Measurements from ENCODE around the gene AMER3.

Gene AMER3

GRCh38 chr2:130756053-130756873 is 923 bp downstream of the AMER3 start:
- no peak for DNase-seq (ENCODE audit: low read depth in 2 of 2)

GRCh38 chr2:130756874-130757668 is 1.7 kb downstream of the AMER3 start:
- no peak for DNase-seq (ENCODE audit: low read depth in 2 of 2)

- DNase-seq (ENCODE audit: low read depth in 2 of 2), result no peak
Observed at GRCh38 chr2:130759906-130760753, 4.8 kb downstream of the AMER3 start.

GRCh38 chr2:130760754-130761751 is 5.7 kb downstream of the AMER3 start:
- DNase-seq (ENCODE audit: low read depth in 2 of 2), result no peak

- DNase-seq (ENCODE audit: low read depth in 2 of 2), result no peak
Observed at GRCh38 chr2:130762031-130762909, 6.9 kb downstream of the AMER3 start.

- no peak for DNase-seq (ENCODE audit: low read depth in 2 of 2)
Observed at GRCh38 chr2:130762910-130763385, 7.6 kb downstream of the AMER3 start.

GRCh38 chr2:130763405-130763804 is 8.1 kb downstream of the AMER3 start:
- no peak for DNase-seq (ENCODE audit: low read depth in 2 of 2)

GRCh38 chr2:130764035-130764820 is 8.9 kb downstream of the AMER3 start:
- no peak for DNase-seq (ENCODE audit: low read depth in 2 of 2)

GRCh38 chr2:130764821-130765115 is 9.4 kb downstream of the AMER3 start:
- no peak for DNase-seq (ENCODE audit: low read depth in 2 of 2)

- no peak for DNase-seq (ENCODE audit: low read depth in 2 of 2)
Observed at GRCh38 chr2:130765464-130765863, 10.1 kb downstream of the AMER3 start.

- DNase-seq (ENCODE audit: low read depth in 2 of 2), result no peak
Observed at GRCh38 chr2:130766037-130766436, 10.7 kb downstream of the AMER3 start.

- DNase-seq (ENCODE audit: low read depth in 2 of 2), result no peak
Observed at GRCh38 chr2:130766711-130767407, 11.5 kb downstream of the AMER3 start.

- no peak for DNase-seq (ENCODE audit: low read depth in 2 of 2)
Observed at GRCh38 chr2:130767408-130767775, 12.1 kb downstream of the AMER3 start.

- DNase-seq (ENCODE audit: low read depth in 2 of 2), result no peak
Observed at GRCh38 chr2:130768191-130768855, 13.0 kb downstream of the AMER3 start.

- DNase-seq (ENCODE audit: low read depth in 2 of 2), result no peak
Observed at GRCh38 chr2:130769343-130769907, 14.1 kb downstream of the AMER3 start.

GRCh38 chr2:130776550-130776949 is 21.2 kb downstream of the AMER3 start:
- no peak for DNase-seq (ENCODE audit: low read depth in 2 of 2)

- DNase-seq (ENCODE audit: low read depth in 2 of 2), result no peak
Observed at GRCh38 chr2:130778781-130779180, 23.4 kb downstream of the AMER3 start.

Data from activated CD4-positive, alpha-beta T cell treated with anti-CD3 and anti-CD28 coated beads for 24 hours (primary cell).